ENCODE data around the gene CACNA1D.

CACNA1D gene

GRCh38 chr3:53616321-53616720, 121.9 kb downstream of the CACNA1D start:
- TF ChIP-seq, protein P1, sequence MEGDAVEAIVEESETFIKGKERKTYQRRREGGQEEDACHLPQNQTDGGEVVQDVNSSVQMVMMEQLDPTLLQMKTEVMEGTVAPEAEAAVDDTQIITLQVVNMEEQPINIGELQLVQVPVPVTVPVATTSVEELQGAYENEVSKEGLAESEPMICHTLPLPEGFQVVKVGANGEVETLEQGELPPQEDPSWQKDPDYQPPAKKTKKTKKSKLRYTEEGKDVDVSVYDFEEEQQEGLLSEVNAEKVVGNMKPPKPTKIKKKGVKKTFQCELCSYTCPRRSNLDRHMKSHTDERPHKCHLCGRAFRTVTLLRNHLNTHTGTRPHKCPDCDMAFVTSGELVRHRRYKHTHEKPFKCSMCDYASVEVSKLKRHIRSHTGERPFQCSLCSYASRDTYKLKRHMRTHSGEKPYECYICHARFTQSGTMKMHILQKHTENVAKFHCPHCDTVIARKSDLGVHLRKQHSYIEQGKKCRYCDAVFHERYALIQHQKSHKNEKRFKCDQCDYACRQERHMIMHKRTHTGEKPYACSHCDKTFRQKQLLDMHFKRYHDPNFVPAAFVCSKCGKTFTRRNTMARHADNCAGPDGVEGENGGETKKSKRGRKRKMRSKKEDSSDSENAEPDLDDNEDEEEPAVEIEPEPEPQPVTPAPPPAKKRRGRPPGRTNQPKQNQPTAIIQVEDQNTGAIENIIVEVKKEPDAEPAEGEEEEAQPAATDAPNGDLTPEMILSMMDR (IDR thresholded peaks at IDR 0.05; ENCODE audit: insufficient read depth, low read depth, low read length, missing control alignments): no peak
- no peak for DNase-seq (ENCODE audit: low read depth)
- H3K4me3 ChIP-seq (ENCODE audit: low read depth, low read length): no peak overlapping the region

DNA sequence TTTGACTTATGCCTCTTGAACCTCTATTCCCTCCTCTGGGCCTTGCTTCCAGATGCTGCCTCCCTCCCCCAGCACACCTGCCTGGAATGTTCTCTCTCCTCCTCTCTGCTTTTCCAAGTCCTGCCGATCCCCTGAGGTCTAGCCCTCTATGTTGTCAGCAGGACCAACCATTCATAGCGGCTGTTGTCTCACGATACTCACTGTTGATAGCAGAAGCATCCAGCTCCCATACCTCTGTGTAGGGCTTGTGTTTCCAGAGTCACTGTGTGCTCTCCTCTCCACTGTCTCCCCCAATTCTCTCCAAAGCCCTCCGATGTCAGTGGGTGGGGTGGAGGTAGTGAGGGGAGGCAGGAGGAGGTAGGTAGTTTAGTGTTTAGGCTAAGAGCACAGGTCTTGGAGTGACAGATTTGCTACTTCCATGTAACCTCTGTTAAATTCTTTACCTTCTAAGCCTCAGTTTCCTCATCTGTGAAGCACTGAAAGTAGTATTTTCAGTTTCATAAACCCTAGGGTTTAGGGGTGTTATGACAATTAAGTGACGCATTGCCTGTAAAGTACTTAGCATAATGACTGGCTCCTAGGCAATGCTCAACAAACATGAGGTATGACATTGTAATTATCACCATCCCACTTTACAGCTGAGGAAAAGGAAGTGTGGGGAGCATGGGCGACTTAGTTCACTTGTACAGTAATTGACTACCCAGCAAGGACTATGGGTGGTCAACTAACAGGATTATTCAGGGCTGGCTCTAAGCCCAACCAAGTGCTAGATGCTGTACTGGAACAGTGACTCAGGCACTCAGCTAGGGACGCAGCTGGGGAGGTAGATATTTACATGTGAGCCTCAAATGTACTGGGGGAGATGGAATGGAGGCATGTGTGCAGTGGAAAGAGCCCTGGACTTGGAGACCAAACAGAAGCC, 122.8 kb downstream of the CACNA1D start:
- H3K4me3 ChIP-seq (ENCODE audit: low read depth, low read length): no peak overlapping the region
- TF ChIP-seq, protein P1 (IDR thresholded peaks at IDR 0.05; ENCODE audit: insufficient read depth, low read depth, low read length, missing control alignments): no peak
- no peak for DNase-seq (ENCODE audit: low read depth)

GRCh38 chr3:53617893-53618523, 123.6 kb downstream of the CACNA1D start:
- TF ChIP-seq, protein P1 (IDR thresholded peaks at IDR 0.05; ENCODE audit: insufficient read depth, low read depth, low read length, missing control alignments): no peak
- H3K4me3 ChIP-seq (ENCODE audit: low read depth, low read length): no peak overlapping the region
- no peak for DNase-seq (ENCODE audit: low read depth)

- no peak for DNase-seq (ENCODE audit: low read depth)
- TF ChIP-seq, protein P1 (IDR thresholded peaks at IDR 0.05; ENCODE audit: insufficient read depth, low read depth, low read length, missing control alignments): no peak
- no peak overlapping the region for H3K4me3 ChIP-seq (ENCODE audit: low read depth, low read length)
These were observed 124.1 kb downstream of the CACNA1D start for GRCh38 chr3:53618524-53618906.

- TF ChIP-seq, protein P1 (IDR thresholded peaks at IDR 0.05; ENCODE audit: insufficient read depth, low read depth, low read length, missing control alignments): no peak
- H3K4me3 ChIP-seq (ENCODE audit: low read depth, low read length): no peak overlapping the region
These were observed 124.5 kb downstream of the CACNA1D start for GRCh38 chr3:53618936-53619335.

DNA sequence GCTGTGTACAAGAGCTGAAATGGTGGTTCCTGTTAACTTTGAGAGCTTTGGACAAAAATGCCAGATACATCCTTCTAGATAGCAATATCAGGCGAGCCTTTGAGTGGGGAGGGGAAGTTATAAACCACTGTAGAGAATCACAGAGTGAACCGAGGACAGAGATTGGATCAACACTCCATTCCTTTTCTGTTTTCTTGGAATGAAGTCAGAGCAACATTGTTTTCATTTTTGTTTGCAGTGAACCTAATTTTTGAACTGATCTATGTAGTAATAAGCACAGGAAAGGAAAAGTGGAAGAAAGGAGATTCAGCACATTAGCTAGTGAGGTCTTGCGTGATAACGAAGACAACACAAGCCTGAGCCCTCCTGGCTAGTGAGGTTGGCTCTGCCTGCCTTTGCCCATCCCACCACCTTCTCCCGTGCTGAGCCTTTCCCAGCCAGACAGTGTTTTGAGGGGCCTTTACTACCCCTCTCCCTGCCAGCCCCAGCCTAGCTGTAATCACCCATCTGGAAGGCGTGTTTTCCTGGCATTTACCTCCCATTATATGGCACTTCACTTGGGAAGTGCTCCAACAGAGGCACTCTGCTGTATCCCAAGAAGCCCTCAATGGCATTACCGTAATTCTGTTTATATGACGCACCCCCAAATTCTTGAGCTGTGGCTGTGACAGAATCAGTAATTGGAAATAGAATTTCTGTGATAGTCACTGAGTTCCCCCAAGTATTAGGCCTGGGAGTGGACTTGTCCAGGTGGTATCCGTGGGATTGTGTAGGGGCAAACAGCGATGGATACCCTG, 129.8 kb downstream of the CACNA1D start:
- no peak for DNase-seq (ENCODE audit: low read depth)
- no peak overlapping the region for H3K4me3 ChIP-seq (ENCODE audit: low read depth, low read length)
- TF ChIP-seq, protein P1 (IDR thresholded peaks at IDR 0.05; ENCODE audit: insufficient read depth, low read depth, low read length, missing control alignments): no peak

More at GRCh38 chr3:53618936-53619335, 124.5 kb downstream of the CACNA1D start:
- DNase-seq (ENCODE audit: low read depth): no peak
